NCI-H2171 treated with DMSO at 0.1 percent for 48 hours (cell line): ENCODE data around the gene PRKAR2A.
"Not testable (repeated sequence)": the region's sequence is repeated elsewhere in the genome, so short reads cannot be mapped to it uniquely, and the experiment has no call there.

Experiments used
- DNase-seq: peaks from one replicate; lab custom pipeline; 2025; lab: John Stamatoyannopoulos, UW

PRKAR2A gene

GRCh38 chr3:48776854-48777253 lies 70.8 kb downstream of the PRKAR2A start:
- no peak for DNase-seq

GRCh38 chr3:48770192-48770502 lies 77.5 kb downstream of the PRKAR2A start:
- DNase-seq, result no peak

- DNase-seq, result no peak
These were observed 82.3 kb downstream of the PRKAR2A start for GRCh38 chr3:48765376-48765775.

- DNase-seq, result no peak
These were observed 84.9 kb downstream of the PRKAR2A start for GRCh38 chr3:48762816-48763215.

GRCh38 chr3:48759991-48760540 lies 87.6 kb downstream of the PRKAR2A start:
- DNase-seq, result not testable (repeated sequence)

GRCh38 chr3:48759531-48759930 lies 88.1 kb downstream of the PRKAR2A start:
- DNase-seq, result not testable (repeated sequence)

GRCh38 chr3:48759071-48759470 lies 88.6 kb downstream of the PRKAR2A start:
- no peak for DNase-seq

- no peak for DNase-seq
These were observed 91.0 kb downstream of the PRKAR2A start for GRCh38 chr3:48756640-48757039.

- no peak for DNase-seq
These were observed 96.8 kb downstream of the PRKAR2A start for GRCh38 chr3:48750856-48751255.

GRCh38 chr3:48748754-48749153 lies 98.9 kb downstream of the PRKAR2A start:
- DNase-seq, result no peak

- peak; percentile 62 for DNase-seq
These were observed 100.0 kb downstream of the PRKAR2A start for GRCh38 chr3:48747706-48748105.

- no peak for DNase-seq
These were observed 100.6 kb downstream of the PRKAR2A start for GRCh38 chr3:48747015-48747615.

- DNase-seq, result no peak
These were observed 103.9 kb downstream of the PRKAR2A start for GRCh38 chr3:48743773-48744172.

GRCh38 chr3:48741226-48741625 lies 106.4 kb downstream of the PRKAR2A start:
- not testable (repeated sequence) for DNase-seq

GRCh38 chr3:48739955-48740823 lies 107.5 kb downstream of the PRKAR2A start:
- no peak for DNase-seq

GRCh38 chr3:48739617-48739954 lies 108.1 kb downstream of the PRKAR2A start:
- DNase-seq, result no peak

GRCh38 chr3:48738926-48739616 lies 108.6 kb downstream of the PRKAR2A start:
- no peak for DNase-seq

- DNase-seq, result no peak
These were observed 109.5 kb downstream of the PRKAR2A start for GRCh38 chr3:48738144-48738536.

- DNase-seq, result not testable (repeated sequence)
These were observed 112.5 kb downstream of the PRKAR2A start for GRCh38 chr3:48735075-48735767.

- not testable (repeated sequence) for DNase-seq
These were observed 113.1 kb downstream of the PRKAR2A start for GRCh38 chr3:48734541-48734940.

- DNase-seq, result not testable (repeated sequence)
These were observed 113.7 kb downstream of the PRKAR2A start for GRCh38 chr3:48733752-48734518.
